Skeletal muscle satellite cell (primary cell): ENCODE data around the gene TBRG1.

Source experiments
- H3K27me3 ChIP-seq: 2 replicates; pipeline ENCODE4 v1.7.0; 2013; ENCODE audit warnings: low read length; ENCODE audit not compliant: control insufficient read depth, insufficient read depth
- H3K36me3 ChIP-seq: 2 replicates; pipeline ENCODE4 v1.7.0; 2013; ENCODE audit warnings: mild to moderate bottlenecking, control low read depth, low read length; ENCODE audit not compliant: insufficient read depth
- H3K4me1 ChIP-seq: 2 replicates; pipeline ENCODE4 v1.7.0; 2013; ENCODE audit warnings: low read length; ENCODE audit not compliant: control insufficient read depth, insufficient read depth
- H3K4me2 ChIP-seq: 2 replicates; pipeline ENCODE4 v1.7.0; 2013; ENCODE audit warnings: mild to moderate bottlenecking, low read length
- H3K4me3 ChIP-seq: 2 replicates; pipeline ENCODE4 v1.7.0; 2013; ENCODE audit warnings: low read length
- H3K9ac ChIP-seq: 2 replicates; pipeline ENCODE4 v1.7.0; 2013; ENCODE audit warnings: mild to moderate bottlenecking, low read depth, low read length, moderate library complexity
- H3K9me3 ChIP-seq: replicated peaks from 2 replicates; pipeline ENCODE4 v1.7.0; 2013; ENCODE audit warnings: mild to moderate bottlenecking, control low read depth, low read length

The TBRG1 gene

DNA sequence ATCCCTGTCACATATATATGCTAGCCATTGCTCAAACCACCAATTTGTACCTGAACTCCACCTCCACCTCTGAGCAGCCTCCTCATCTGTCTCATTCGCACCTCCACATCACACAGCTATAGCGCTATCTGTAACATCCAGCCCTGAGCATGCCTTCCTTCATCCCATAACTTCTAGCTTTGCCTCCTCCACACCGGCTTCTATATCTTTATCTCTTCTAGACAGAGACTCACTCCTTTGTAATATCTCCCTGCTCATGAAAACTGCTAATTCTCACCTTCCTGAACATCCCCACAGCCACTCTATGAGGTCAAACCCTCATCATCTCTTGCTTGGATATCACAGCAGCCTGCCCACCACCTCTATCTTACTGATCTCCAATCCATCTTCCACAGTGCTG lies 44.9 kb downstream of the TBRG1 start:
- Histone ChIP-seq H3K9ac (no peak overlapping the region), H3K9me3 (no peaks in the 10 kb centered on the region), H3K4me1 (peaks cover 1% of the 10 kb centered on the region), H3K4me2 (no peak overlapping the region), H3K4me3 (no peak overlapping the region), H3K27me3 (no peaks in the 10 kb centered on the region), H3K36me3 (no peaks in the 10 kb centered on the region)

DNA sequence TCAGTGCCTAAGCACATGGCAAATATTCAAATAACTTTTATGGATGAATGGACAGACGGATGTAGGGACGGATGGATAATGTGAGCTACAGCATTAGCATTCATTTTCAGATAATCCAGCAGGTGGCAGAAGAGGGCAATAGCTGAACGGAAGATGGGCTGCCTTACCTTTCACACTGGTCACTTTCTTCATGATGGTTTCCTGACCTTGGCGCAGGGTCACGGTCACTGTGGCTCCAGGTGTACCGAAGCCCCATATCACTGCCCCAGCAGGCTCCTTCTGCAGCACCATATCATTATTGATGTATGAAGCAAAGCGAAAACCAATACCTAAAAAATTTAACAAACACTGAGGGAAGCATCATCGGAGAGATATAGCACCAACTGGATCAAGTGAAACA lies 46.5 kb downstream of the TBRG1 start:
- Histone ChIP-seq H3K9ac (no peak overlapping the region), H3K4me1 (peaks cover 8% of the 10 kb centered on the region), H3K36me3 (no peaks in the 10 kb centered on the region), H3K4me3 (no peak overlapping the region), H3K27me3 (no peaks in the 10 kb centered on the region), H3K9me3 (no peaks in the 10 kb centered on the region), H3K4me2 (no peak overlapping the region)

DNA sequence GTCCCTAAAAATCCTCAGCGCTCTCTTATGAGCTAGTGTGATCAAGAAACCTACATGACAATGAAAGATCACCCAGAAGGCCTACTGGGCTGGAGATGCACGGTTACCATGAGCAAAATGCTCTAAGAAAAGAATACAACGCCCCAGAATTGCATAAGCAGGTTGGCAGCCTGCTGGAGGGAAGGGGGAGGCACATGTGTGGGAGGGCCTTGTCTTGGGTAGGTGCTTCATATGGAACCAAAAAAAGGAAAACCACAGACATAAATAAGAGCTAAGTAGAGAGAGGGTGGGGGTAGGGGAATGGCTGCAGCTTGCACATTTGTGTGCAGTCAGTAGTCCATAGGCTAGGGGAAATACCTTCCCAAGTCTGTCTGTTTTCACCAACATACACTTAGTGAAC lies 48.1 kb downstream of the TBRG1 start:
- no peaks in the 10 kb centered on the region for H3K36me3 ChIP-seq
- H3K27me3 ChIP-seq, result no peaks in the 10 kb centered on the region
- no peak overlapping the region for H3K4me3 ChIP-seq
- no peak overlapping the region for H3K4me2 ChIP-seq
- no peaks in the 10 kb centered on the region for H3K9me3 ChIP-seq
- H3K4me1 ChIP-seq, result peaks cover 13% of the 10 kb centered on the region
- H3K9ac ChIP-seq, result no peak overlapping the region

DNA sequence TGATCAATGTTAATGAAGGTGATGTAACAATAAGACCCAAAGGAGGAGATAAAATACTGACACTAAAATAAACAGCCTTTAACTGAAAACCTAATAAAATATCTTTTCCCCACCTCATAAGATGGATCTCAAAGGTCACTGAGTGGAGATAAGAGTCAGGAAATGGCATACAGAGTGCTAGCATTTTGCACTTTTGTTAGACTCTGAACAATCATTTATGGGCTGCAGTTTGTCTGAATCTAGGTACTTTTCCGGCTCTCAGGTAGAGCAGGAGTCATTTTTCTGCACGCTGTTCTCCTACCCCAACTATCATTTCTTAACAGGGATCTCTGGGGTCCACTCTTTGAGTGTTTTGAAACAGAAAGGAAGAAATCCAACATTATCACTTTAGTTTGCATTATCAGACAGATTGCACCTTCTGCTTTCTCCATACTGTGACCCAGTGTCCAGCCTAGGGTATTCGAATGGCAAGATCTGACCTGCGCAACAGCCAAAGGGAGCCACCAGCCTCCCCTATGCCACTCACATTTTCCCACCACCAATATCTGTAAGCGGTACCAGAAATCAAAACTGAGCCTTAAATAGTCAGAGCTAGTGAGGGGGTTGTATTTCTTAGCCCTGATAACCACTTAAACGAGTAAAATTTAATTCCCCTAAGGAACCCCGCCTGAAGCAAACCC lies 50.0 kb downstream of the TBRG1 start:
- Histone ChIP-seq H3K9ac (peak overlapping the region; percentile 94), H3K4me2 (peak overlapping the region; percentile 81), H3K4me3 (peak overlapping the region; percentile 91), H3K27me3 (no peaks in the 10 kb centered on the region), H3K36me3 (no peaks in the 10 kb centered on the region), H3K4me1 (peaks cover 22% of the 10 kb centered on the region), H3K9me3 (no peaks in the 10 kb centered on the region)

DNA sequence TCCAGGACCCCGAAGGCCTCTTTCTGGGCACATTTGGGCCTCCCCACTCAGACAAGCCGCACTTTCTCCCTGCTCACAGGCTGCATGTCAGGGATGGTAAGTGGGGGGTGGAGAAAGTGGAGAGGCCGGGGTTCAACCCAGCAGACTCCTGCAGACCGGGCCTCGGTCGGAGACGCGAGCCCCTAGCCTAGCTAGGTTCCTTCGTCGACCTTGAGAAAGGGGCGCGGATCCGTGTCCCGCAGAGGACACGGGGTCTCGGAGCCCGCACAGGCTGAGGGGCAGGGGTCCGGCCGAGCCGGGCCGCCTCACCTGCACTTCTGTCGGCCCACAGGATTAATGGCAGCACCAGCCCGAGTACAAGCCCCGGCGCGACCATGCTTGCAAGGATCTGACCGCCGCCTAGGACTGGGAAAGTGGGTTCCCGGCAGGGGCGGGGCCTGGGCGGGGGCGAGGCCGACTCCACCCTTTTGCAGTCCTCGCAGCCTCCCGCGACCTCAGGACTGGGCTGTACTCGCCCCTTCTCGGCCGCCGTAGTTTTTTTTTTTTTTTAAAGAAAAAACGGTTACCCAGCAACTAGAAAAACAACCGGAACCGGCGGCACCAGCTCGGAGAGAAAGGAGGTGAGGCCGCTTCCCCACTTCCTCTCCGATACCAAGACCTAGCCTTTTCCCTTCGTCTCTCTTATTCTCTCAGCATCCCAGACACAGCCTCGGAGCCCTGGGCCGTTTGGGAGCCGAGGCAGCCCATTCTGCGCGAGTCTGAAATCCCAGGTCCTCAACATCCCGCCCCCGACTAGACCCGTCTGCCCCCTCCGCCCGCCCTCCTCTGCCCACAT lies 50.9 kb downstream of the TBRG1 start, which contains the start of the genes SIAE and SPA17:
SIAE (minus strand) TSS at position 407 of the 835 bp plus-strand sequence; CDS start at position 376, 31 bp downstream.
SPA17 (plus strand) TSS at position 572 of the 835 bp plus-strand sequence. CDS start 1,361 bp downstream, outside the sequence.
- Histone ChIP-seq H3K27me3 (no peaks in the 10 kb centered on the region), H3K4me3 (peak within 1 kb of the TSS; percentile 91), H3K4me1 (peaks cover 22% of the 10 kb centered on the region), H3K9ac (peak within 1 kb of the TSS; percentile 94), H3K36me3 (no peaks in the 10 kb centered on the region), H3K4me2 (peak within 1 kb of the TSS; percentile 81), H3K9me3 (no peaks in the 10 kb centered on the region)

DNA sequence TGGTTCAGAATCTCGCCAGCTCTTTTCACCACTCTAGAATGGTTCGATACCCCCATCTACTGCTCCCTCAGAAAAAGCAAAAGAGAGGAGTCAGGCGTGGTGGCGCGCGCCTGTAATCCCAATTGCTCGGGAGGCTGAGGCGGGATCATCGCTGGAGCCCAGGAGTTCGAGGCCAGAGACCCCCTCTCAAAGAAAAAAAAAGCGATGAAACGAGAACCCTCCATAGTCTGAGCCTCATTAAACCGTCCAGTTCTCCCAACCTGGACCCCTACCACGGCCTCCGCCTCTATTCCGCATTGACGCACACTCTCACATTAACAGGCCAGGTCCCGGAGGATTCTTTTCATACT lies 51.5 kb downstream of the TBRG1 start:
- H3K36me3 ChIP-seq, result no peaks in the 10 kb centered on the region
- peak overlapping the region; percentile 91 for H3K4me3 ChIP-seq
- H3K4me2 ChIP-seq, result peak overlapping the region; percentile 81
- no peaks in the 10 kb centered on the region for H3K27me3 ChIP-seq
- H3K9me3 ChIP-seq, result no peaks in the 10 kb centered on the region
- peaks cover 22% of the 10 kb centered on the region for H3K4me1 ChIP-seq
- peak overlapping the region; percentile 94 for H3K9ac ChIP-seq

DNA sequence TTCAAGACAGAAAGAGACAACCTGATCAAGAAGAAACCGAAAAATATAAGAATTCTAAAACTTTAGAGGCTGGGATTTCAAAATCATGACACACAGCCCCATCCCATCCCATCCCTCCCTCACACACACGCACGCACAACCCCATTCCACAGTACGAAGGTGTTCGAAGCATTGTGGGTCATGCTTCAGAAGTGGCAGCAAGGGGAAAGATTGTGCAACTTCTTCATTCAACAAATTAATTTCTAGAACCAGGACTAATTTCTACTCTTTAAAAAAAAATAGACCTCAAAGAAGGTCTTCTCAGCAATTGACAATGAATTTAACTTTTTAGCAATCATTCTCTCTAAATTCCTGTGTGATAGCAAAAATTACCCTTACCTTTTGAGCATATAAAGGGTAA lies 51.9 kb downstream of the TBRG1 start:
- Histone ChIP-seq H3K36me3 (no peaks in the 10 kb centered on the region), H3K9ac (peak overlapping the region; percentile 94), H3K4me3 (peak overlapping the region; percentile 91), H3K4me2 (peak overlapping the region; percentile 81), H3K27me3 (no peaks in the 10 kb centered on the region), H3K4me1 (peaks cover 22% of the 10 kb centered on the region), H3K9me3 (no peaks in the 10 kb centered on the region)

DNA sequence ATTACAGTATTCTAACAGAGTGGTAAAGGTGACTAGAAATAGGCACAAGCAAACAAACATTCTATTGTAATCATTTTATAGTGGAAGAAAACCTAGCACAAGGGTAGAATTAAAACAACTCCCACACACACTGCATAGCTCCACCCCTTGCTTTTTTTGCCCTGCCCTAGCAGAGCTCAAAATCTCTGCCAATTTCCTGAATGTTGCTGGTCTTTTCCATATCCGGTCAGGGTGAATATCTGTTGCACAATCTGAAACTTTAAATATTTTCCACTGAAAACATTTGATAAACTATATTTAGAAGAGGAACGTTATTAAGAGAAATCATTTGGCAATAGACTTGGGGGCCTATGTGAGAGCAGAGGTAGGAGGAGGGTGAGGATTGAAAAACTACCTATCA lies 53.7 kb downstream of the TBRG1 start:
- Histone ChIP-seq H3K4me1 (peaks cover 22% of the 10 kb centered on the region), H3K4me3 (no peak overlapping the region), H3K4me2 (peak overlapping the region; percentile 43), H3K9ac (no peak overlapping the region), H3K36me3 (no peaks in the 10 kb centered on the region), H3K9me3 (no peaks in the 10 kb centered on the region), H3K27me3 (no peaks in the 10 kb centered on the region)

DNA sequence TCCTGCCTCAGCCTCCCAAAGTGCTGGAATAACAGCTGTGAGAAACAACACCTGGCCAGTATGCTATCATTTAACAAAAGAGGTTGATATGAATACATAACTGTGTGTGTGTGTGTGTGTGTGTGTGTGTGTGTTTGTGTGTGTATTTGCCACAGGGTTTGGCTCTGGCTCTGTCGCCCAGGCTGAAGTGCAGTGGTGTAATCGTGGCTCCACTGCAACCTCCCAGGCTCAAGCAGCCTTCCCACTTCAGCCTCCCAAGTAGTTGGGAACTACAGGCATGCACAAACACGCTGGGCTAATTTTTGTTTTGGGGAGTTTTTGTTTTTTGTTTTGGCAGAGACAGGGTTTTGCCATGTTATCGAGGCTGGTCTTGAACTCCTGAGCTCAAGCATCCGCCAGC lies 55.8 kb downstream of the TBRG1 start:
- no peaks in the 10 kb centered on the region for H3K36me3 ChIP-seq
- no peak overlapping the region for H3K9ac ChIP-seq
- H3K4me1 ChIP-seq, result peaks cover 16% of the 10 kb centered on the region
- no peaks in the 10 kb centered on the region for H3K27me3 ChIP-seq
- no peak overlapping the region for H3K4me3 ChIP-seq
- peaks cover 4% of the 10 kb centered on the region for H3K9me3 ChIP-seq
- no peak overlapping the region for H3K4me2 ChIP-seq

DNA sequence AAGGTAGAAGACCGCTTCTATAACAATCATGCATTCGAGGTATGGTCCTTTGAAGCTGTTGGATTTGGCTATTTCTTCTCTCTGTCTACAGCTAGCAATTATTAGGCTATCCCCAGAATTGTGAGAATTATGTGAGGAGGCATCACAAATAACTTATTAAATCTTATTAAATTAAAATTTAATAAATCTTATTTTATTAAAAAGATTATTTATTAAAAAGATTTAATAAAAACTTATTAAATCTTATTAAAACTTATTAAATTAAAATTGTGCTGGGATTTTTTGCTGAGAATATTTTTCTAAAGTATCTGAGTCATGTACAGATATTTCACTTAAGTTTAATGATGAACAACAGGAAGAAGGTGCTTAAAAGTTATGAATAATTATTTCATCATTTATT lies 58.8 kb downstream of the TBRG1 start:
- H3K9me3 ChIP-seq, result peaks cover 4% of the 10 kb centered on the region
- H3K36me3 ChIP-seq, result no peaks in the 10 kb centered on the region
- H3K9ac ChIP-seq, result no peak overlapping the region
- H3K4me1 ChIP-seq, result peaks cover 3% of the 10 kb centered on the region
- no peaks in the 10 kb centered on the region for H3K27me3 ChIP-seq
- no peak overlapping the region for H3K4me3 ChIP-seq
- H3K4me2 ChIP-seq, result no peak overlapping the region

DNA sequence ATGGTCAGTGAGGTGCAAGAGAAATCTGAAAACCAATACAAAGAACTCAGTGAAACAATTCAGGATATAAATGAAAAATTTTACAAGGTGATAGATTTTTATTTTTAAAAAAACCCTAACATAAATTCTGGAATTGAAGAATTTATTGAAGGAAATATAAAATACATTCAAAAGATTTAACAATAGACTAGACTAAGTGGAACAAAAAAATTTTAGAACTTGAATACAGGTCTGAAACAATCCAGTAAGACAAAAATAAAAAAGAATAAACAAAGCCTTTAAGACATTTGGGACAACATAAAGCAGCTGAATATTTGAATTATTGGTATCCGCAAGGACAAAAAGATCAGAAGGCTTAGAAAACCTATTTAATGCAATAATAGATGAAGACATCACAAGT lies 59.8 kb downstream of the TBRG1 start:
- Histone ChIP-seq H3K27me3 (no peaks in the 10 kb centered on the region), H3K9me3 (peaks cover 4% of the 10 kb centered on the region), H3K9ac (no peak overlapping the region), H3K36me3 (no peaks in the 10 kb centered on the region), H3K4me1 (no peaks in the 10 kb centered on the region), H3K4me2 (no peak overlapping the region), H3K4me3 (no peak overlapping the region)
